GM18507 (cell line): ENCODE data around the gene SLC13A1.

Source experiments
- DNase-seq: peaks from one replicate; pipeline ENCODE4 v3.0.0; 2011; ENCODE audit warnings: low read depth; ENCODE audit not compliant: insufficient read length; ENCODE audit errors: extremely low spot score
- FAIRE-seq: peaks from 2 replicates; lab custom pipeline; 2011; peaks lifted over from hg19 to GRCh38; lab: Jason Lieb, UNC

SLC13A1 gene

DNA sequence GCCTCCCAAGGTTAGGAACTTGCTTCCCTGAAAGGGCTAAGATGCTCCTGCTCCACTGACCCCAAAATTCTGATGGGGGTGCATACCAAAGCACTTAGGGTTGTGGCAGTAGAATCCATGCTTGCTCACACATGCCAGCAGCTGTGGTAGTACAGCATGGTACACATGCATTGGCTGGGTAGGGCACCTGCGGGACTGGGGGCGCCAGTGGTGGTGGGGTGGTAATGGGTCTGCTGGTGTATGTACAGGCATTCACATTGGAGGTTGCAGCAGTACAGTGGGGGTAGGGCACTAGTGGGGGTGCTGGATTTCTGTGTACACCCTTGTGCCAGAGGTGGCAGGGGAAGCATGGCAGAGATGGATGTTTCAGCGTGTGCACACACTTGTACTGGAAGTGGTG lies 132.0 kb downstream of the SLC13A1 start:
- FAIRE-seq (no peak), DNase-seq (no peak)
